ENCODE measurements around the gene SLC6A18.

DNA sequence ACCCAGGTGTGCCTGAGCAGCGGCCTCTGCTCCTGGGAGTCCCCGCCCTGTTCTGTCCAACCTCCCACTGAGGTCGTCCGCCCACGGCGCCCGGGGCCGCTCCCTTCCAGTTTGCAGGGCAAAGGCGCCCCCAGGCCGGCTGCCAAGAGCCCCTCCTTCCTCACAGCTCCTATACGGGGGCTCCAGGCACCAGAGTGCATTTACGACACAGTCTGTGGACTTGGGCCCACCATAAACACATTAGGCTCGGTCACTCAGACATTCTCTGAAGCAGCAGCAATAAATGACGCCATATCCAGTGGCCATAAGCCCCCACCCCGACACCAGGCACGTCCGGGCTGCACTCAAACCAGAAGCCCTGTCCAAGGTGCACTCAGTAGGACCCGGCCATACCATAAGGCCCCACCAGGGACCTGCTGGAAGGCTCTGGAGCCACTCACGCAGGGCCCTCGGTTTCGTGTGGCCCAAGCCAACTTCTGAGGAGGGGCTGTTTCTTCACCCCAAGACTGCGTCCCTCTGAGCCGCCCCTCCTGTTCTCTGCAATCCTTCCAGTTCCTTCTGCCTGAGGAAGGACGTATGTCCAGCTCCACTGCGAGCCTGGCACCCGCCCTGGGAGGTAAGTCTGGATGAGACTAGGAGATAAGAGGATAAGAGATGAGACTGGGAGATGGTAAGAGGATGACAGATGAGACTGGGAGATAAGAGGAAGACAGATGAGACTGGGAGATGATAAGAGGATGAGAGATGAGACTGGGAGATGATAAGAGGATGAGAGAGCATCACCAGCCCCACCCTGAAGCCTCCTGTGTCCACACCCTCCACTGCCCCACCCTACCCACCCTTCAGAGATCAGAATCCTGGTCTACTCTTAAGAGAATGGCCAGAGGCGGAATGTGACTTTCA lies 26.7 kb downstream of the SLC6A18 start:
- TF ChIP-seq, protein P1, sequence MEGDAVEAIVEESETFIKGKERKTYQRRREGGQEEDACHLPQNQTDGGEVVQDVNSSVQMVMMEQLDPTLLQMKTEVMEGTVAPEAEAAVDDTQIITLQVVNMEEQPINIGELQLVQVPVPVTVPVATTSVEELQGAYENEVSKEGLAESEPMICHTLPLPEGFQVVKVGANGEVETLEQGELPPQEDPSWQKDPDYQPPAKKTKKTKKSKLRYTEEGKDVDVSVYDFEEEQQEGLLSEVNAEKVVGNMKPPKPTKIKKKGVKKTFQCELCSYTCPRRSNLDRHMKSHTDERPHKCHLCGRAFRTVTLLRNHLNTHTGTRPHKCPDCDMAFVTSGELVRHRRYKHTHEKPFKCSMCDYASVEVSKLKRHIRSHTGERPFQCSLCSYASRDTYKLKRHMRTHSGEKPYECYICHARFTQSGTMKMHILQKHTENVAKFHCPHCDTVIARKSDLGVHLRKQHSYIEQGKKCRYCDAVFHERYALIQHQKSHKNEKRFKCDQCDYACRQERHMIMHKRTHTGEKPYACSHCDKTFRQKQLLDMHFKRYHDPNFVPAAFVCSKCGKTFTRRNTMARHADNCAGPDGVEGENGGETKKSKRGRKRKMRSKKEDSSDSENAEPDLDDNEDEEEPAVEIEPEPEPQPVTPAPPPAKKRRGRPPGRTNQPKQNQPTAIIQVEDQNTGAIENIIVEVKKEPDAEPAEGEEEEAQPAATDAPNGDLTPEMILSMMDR (IDR thresholded peaks at IDR 0.05; ENCODE audit: poor library complexity) = no peak
- TF ChIP-seq EZH2 (IDR thresholded peaks at IDR 0.05; ENCODE audit: borderline replicate concordance) = no peak

Data from hepatocyte (in vitro differentiated cells).